Measurements from ENCODE around the gene ABLIM1.

DNA sequence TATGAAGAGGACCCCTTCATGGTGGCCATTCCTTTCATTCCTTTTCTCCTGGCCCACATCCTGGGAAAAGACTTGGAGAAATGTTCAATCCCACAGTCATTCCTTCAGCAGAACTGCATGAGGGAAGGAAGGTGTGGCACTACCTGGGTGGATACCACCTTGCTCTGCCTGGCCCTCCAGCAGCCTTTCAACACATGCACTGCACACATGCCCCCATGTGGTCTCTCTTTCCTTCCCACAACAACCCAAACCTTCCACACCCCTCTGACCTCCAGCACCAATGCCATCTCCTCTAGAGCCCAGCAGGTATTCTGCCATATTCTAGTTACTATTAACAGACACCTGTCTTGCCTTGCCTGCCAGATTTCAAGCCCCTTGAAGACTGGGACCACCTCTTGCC lies 213.3 kb downstream of the ABLIM1 start:
- TF ChIP-seq, protein P1, sequence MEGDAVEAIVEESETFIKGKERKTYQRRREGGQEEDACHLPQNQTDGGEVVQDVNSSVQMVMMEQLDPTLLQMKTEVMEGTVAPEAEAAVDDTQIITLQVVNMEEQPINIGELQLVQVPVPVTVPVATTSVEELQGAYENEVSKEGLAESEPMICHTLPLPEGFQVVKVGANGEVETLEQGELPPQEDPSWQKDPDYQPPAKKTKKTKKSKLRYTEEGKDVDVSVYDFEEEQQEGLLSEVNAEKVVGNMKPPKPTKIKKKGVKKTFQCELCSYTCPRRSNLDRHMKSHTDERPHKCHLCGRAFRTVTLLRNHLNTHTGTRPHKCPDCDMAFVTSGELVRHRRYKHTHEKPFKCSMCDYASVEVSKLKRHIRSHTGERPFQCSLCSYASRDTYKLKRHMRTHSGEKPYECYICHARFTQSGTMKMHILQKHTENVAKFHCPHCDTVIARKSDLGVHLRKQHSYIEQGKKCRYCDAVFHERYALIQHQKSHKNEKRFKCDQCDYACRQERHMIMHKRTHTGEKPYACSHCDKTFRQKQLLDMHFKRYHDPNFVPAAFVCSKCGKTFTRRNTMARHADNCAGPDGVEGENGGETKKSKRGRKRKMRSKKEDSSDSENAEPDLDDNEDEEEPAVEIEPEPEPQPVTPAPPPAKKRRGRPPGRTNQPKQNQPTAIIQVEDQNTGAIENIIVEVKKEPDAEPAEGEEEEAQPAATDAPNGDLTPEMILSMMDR (IDR thresholded peaks at IDR 0.05) = no peak
- no peak for TF ChIP-seq POLR2AphosphoS5 (IDR thresholded peaks at IDR 0.05)

All from transverse colon (tissue), 4 donors.